ENCODE measurements around the gene SRP68. TPM values are rescaled to one million over a fixed set of nuclear protein-coding genes. Genes with fewer than 3 reads are reported as not detected.

Gene SRP68
- total RNA-seq, 1 donor from 2014 or later = 86.7 TPM

GRCh38 chr17:76008630-76009425 is 63.5 kb downstream of the SRP68 start:
- TF ChIP-seq, protein P1, sequence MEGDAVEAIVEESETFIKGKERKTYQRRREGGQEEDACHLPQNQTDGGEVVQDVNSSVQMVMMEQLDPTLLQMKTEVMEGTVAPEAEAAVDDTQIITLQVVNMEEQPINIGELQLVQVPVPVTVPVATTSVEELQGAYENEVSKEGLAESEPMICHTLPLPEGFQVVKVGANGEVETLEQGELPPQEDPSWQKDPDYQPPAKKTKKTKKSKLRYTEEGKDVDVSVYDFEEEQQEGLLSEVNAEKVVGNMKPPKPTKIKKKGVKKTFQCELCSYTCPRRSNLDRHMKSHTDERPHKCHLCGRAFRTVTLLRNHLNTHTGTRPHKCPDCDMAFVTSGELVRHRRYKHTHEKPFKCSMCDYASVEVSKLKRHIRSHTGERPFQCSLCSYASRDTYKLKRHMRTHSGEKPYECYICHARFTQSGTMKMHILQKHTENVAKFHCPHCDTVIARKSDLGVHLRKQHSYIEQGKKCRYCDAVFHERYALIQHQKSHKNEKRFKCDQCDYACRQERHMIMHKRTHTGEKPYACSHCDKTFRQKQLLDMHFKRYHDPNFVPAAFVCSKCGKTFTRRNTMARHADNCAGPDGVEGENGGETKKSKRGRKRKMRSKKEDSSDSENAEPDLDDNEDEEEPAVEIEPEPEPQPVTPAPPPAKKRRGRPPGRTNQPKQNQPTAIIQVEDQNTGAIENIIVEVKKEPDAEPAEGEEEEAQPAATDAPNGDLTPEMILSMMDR (conservative IDR thresholded peaks at IDR 0.05) = no peak
- Mint-ChIP-seq H3K27ac (no peak overlapping the region), H3K4me3 (no peak overlapping the region), H3K27me3 (no peaks in the 10 kb centered on the region), H3K36me3 (peaks cover 8% of the 10 kb centered on the region), H3K9me3 (no peaks in the 10 kb centered on the region), H3K4me1 (ENCODE audit: unreplicated experiment) (peaks cover 9% of the 10 kb centered on the region)
- peak; percentile 71 for DNase-seq (ENCODE audit: extremely low spot score, unreplicated experiment)

DNA sequence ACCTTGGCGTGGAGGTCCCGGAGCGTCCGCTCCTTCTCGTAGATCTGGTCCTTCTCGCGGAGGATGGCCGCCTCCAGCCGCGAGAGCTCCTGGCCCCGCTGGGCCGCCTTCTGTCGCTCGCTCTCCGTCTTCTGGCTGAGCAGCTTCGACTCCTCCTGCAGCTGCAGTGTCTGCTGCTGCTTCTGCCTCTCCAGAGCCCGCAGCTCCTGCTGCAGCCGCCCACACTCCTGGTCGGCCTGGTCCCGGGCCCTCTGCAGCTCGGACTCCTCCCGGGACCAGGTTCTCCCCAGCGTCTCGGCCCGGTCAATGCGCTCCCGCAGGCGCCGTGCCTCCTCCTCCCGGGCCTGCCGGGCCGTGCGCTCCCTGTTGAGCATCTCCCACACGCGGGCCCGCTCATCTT is 64.1 kb downstream of the SRP68 start:
- Mint-ChIP-seq H3K27me3 (no peaks in the 10 kb centered on the region), H3K4me3 (no peak overlapping the region), H3K36me3 (peaks cover 8% of the 10 kb centered on the region), H3K27ac (no peak overlapping the region), H3K4me1 (ENCODE audit: unreplicated experiment) (peaks cover 8% of the 10 kb centered on the region), H3K9me3 (no peaks in the 10 kb centered on the region)
- TF ChIP-seq, protein P1 (conservative IDR thresholded peaks at IDR 0.05) = no peak
- DNase-seq (ENCODE audit: extremely low spot score, unreplicated experiment) = peak; percentile 63

GRCh38 chr17:76007850-76008165 is 64.5 kb downstream of the SRP68 start:
- Mint-ChIP-seq H3K36me3 (peaks cover 8% of the 10 kb centered on the region), H3K4me3 (no peak overlapping the region), H3K4me1 (ENCODE audit: unreplicated experiment) (peaks cover 8% of the 10 kb centered on the region), H3K27me3 (no peaks in the 10 kb centered on the region), H3K9me3 (no peaks in the 10 kb centered on the region), H3K27ac (no peak overlapping the region)
- no peak for DNase-seq (ENCODE audit: extremely low spot score, unreplicated experiment)
- TF ChIP-seq, protein P1 (conservative IDR thresholded peaks at IDR 0.05) = no peak

DNA sequence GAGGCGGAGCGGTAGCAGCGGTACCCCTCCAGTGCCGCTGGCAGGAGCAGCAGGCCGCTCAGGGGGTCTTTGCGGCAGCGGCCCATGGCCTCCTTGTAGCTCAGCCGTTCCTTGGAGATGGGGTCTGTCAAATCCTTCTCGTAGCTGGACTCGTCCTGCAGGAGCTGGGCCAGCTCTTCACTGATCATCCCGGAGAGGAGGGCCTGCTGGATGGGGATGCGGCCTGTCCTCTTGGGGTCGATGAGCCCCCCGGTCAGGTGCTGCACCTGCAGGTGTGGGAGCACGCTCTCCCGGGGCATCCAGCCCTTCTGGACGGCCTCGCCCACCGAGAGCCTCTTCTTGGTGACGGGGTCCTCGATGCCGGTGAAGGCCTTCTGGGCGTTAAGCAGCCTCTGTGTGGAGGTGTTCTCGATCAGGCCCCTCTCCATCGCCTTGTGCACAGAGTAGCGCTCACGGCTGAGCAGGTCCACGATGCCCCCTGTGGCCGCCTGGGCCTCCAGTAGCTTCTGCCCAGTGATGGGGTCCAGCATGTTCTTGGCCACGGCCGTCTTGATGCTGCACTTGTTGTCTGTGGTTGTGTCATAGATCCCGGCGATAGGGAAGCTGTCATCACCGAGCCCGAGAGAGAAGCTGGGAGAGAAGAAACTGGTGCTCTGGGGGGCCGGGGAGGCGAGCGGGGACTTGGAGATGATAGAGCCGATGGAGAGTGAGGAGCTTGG is 65.0 kb downstream of the SRP68 start:
- peaks cover 8% of the 10 kb centered on the region for H3K4me1 Mint-ChIP-seq (ENCODE audit: unreplicated experiment)
- H3K9me3 Mint-ChIP-seq = no peaks in the 10 kb centered on the region
- no peaks in the 10 kb centered on the region for H3K27me3 Mint-ChIP-seq
- DNase-seq (ENCODE audit: extremely low spot score, unreplicated experiment) = no peak
- H3K27ac Mint-ChIP-seq = no peak overlapping the region
- peaks cover 8% of the 10 kb centered on the region for H3K36me3 Mint-ChIP-seq
- TF ChIP-seq, protein P1 (conservative IDR thresholded peaks at IDR 0.05) = no peak
- H3K4me3 Mint-ChIP-seq = no peak overlapping the region

- no peaks in the 10 kb centered on the region for H3K9me3 Mint-ChIP-seq
- peaks cover 8% of the 10 kb centered on the region for H3K36me3 Mint-ChIP-seq
- peak; percentile 89 for DNase-seq (ENCODE audit: extremely low spot score, unreplicated experiment)
- no peak overlapping the region for H3K4me3 Mint-ChIP-seq
- H3K27ac Mint-ChIP-seq = peak overlapping the region; percentile 89
- TF ChIP-seq, protein P1 (conservative IDR thresholded peaks at IDR 0.05) = peak; percentile 87
- H3K27me3 Mint-ChIP-seq = no peaks in the 10 kb centered on the region
- H3K4me1 Mint-ChIP-seq (ENCODE audit: unreplicated experiment) = peaks cover 8% of the 10 kb centered on the region
These were observed 66.8 kb downstream of the SRP68 start for GRCh38 chr17:76005263-76006149.
